ENCODE data around the gene PON1.

Gene PON1

DNA sequence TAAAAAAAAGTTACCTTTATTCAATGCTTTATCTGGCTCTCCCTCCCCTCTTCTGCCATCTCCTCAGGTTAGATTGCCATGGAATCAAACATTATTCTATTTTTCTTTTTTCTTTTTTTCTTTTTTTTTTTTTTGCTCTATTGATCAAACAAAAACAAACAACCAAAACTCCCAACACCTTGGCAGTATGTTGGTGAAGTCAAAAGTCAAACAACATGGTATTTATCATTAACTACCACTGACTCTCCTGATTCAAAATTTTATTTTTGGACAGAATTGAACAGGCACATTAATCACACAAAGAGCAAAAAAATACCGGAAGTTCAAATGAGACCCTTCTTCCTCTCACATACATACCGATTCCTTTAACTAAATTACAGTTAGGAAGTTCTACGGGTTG lies 6.4 kb downstream of the PON1 start:
- in situ Hi-C loops (cut with MboI; ENCODE audit: low sequenced_read_pairs): no loop called here

GRCh38 chr7:95317546-95317945 lies 6.8 kb downstream of the PON1 start:
- in situ Hi-C loops (cut with MboI; ENCODE audit: low sequenced_read_pairs): no loop called here

- in situ Hi-C loops (cut with MboI; ENCODE audit: low sequenced_read_pairs): no loop called here
Observed at GRCh38 chr7:95316588-95316987, 7.7 kb downstream of the PON1 start.

GRCh38 chr7:95312561-95312960 lies 11.8 kb downstream of the PON1 start:
- in situ Hi-C loops (cut with MboI; ENCODE audit: low sequenced_read_pairs): no loop called here

GRCh38 chr7:95311389-95311788 lies 12.9 kb downstream of the PON1 start:
- in situ Hi-C loops (cut with MboI; ENCODE audit: low sequenced_read_pairs): no loop called here

- in situ Hi-C loops (cut with MboI; ENCODE audit: low sequenced_read_pairs): no loop called here
Observed at GRCh38 chr7:95309951-95310350, 14.4 kb downstream of the PON1 start.

DNA sequence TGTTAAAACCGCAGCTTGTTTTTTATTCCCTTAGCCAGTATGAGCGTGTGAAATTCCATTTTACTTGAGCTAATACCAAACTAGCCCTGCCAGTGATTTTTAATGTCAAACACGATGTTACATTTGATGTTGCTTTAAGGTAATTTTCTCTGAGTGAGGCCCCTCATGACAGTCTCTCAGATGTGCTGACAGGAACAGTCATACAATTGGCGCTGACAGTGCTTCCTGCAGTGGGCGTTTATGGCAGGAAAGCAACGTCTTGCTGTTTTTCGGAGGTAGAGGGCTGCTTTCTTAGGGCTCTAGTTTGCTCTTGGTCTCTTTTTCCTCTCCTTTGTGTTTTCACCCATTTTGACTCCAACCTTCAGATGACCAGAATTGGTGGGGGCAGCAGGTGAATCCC lies 19.3 kb downstream of the PON1 start:
- in situ Hi-C loops (cut with MboI; ENCODE audit: low sequenced_read_pairs): no loop called here

DNA sequence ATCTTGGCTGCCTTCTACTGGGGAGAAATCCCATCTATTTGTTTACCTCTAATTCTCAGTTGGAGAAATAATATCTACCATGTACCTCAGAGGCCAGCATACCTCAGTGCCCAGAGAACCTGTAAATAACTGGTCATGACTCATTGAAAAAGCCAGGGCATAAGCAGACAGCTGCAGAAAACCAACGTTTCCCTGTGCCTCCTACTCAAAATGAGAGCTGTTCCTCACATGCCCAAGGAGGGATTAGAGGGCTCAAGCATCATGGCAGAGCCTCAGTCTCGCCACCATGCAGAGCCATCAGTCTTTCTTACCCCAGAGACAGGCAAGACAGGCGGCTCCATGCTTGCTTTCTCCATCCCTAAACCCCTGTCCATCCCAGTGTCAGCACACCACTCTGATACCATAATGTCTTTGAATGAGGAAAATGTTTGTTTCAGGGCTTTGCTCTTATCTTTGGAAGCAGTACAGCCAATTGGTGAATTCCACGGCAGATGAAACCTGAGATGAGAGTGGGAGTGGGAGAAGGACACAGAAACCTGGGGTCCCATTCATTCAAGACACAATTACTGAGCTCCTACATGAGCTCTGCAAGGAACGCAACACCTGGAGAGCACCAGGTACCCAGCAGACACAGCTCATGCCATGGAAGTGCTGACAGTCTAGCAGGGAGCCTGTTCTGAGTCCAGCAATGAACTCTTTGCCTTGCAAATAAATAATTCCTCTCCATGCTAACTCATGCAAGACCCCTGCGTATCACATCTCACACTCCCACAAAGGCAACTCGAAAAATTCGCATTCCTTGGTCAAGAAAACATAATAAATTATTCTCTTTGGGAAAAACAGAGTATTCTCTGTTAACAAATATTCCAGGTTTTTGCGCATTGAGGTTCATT lies 21.1 kb downstream of the PON1 start:
- in situ Hi-C loops (cut with MboI; ENCODE audit: low sequenced_read_pairs): no loop called here

DNA sequence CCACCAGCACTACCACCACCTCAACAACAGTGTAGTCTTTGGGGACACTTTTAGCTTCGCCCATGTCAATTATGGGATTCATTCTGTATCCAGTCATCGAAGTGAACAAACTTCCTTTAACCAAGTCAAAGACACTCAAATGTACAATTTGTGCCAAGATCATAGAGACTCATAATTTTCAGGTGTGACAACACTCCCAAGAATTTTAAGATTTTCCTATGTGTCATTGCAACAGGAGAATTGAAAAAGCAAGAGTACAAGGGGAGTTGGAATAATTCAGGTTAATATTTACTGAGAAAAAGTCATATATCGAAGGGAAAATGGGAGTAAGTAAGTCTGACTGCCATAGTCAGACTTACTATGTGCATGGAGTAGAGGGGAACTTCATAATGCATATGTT lies 26.2 kb downstream of the PON1 start:
- in situ Hi-C loops (cut with MboI; ENCODE audit: low sequenced_read_pairs): no loop called here

DNA sequence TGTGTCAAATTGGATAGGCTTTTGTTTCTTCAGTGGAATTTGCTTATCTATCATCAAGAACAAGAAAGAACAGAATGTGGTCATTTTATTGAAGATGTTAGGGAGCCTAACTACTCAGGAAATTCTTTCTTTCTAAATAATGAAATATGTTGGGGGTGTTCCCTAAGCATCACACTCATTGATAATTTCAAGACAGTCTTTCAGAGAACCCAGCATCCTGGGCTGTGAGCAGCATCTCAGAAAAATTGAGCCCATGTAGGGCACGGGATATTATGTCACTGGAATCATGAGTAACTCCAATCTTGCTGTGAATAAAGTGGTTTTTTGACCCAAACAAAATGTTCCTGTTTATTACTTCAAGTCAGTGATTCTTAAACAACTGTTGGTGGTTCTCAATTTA lies 27.3 kb downstream of the PON1 start:
- in situ Hi-C loops (cut with MboI; ENCODE audit: low sequenced_read_pairs): no loop called here

DNA sequence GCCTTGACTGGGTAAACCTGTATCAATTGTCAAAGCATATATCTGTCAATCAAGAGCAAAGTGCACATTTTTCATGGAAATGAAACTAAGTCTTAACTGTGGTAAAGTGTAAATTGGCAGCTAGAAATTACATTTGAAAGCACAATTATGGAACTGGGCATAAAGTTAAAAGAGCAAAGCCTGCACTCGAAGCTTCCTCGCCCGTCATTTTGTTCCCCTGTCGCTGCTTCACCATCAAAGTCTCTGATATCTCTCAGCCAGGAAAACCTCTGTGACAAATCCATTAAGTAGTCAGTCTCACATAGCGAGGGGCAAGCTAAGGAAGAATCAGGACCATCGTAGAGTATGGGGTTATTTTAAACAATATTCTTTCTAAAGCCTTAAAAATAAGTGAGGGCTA lies 27.9 kb downstream of the PON1 start:
- in situ Hi-C loops (cut with MboI; ENCODE audit: low sequenced_read_pairs): no loop called here

DNA sequence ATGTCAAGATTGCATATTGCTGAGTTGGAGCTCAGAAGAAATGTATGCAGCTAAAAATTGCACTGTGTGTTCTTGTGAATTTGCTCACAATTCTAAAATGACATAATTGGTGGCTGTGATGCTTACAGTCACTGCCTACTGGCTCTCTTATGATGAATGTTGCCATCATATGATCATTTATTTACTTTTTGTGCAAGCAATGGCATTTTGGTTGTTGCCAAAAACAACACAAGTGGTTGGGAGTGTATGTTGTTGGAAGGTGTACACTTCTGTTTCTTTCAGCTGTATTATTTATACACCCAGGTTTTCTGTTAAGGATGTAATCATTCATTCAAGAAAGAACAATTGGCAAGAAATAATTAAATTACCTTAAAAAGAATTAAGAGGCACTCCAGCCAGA lies 28.9 kb downstream of the PON1 start:
- in situ Hi-C loops (cut with MboI; ENCODE audit: low sequenced_read_pairs): no loop called here

DNA sequence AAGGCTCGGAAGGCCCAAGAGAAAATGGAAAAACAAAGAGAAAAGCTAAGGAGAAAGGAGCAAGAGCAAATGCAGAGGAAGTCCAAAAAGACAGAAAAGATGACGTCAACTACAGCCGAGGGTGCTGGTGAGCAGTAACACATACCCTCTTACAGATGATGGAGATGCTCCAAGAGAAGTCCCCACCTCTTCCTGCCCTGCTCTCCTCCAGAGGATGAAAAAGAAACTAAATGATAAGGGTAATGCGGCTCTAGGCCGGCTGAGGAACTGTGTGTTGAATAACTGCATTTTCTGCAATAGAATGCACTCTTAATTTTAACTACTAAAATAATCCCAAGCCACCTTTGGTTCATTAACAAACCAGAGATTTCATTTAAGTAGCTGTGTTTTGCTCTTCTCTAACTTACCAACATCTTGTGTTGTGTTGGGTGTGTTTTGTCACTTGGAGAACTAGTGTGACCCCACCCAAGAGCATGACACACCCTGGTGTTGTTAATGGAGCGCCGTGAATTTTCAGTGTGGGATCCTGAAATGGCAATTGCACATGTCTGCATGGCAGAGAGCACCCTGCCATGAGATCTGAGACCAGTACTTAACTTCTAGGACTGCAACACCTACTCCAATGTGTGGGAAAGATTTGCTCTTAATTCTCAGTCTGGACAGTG lies 34.0 kb downstream of the PON1 start:
- in situ Hi-C loops (cut with MboI; ENCODE audit: low sequenced_read_pairs): no loop called here

DNA sequence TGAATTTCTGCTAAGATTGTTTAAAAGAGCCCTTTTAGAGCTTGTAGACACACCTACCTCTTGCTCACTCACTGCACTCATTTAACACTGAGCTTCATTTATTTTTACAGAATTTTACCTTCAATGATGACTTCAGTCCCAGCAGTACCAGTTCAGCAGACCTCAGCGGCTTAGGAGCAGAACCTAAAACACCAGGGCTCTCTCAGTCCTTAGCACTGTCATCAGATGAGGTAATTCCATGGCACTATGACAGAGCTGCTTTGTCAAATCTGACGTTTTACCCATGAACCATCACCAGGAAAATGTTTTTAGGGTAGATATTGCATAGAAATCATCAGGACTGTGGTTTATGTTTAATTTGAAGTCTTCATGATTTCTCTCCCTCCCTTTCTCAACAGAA lies 38.2 kb downstream of the PON1 start:
- in situ Hi-C loops (cut with MboI; ENCODE audit: low sequenced_read_pairs): no loop called here

GRCh38 chr7:95279417-95279816 lies 44.9 kb downstream of the PON1 start:
- in situ Hi-C loops (cut with MboI; ENCODE audit: low sequenced_read_pairs): no loop called here

DNA sequence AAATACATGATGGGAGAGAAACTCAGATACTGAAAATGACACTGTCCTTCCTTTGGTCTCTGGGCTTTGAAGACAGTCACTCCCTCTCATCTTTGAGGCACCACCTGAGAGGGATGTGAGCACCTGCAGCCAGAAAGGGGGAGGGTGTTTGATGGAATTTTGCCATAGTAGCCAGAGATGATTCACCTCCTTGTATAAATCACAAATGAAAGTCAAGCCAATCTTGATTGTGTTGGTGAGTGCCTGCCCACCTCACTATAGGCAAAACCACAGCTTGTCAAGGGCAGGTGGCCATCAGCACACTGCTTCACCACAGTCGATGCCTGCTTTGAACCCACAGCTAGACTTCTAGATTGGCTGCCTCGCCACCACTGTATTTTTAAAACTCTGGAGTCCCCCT lies 48.2 kb downstream of the PON1 start:
- in situ Hi-C loops (cut with MboI; ENCODE audit: low sequenced_read_pairs): no loop called here

DNA sequence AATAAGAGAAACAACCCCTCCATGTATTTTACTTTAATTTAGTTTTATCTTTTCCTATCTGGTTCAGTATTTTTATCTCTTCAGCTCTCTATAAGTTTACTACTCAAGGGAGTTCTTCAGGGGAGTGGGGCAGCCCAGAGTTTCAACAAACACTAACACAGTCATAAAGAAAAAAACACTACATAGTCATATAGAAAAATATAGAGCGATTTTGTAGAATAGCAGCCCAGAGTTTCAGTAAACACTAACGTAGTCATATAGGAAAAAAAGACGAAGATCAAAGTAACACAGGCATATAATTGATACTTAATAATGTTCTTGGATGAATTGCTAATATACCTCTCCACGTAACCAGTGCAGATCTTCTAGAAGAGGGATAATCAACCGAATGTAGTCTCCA lies 54.7 kb downstream of the PON1 start:
- in situ Hi-C loops (cut with MboI; ENCODE audit: low sequenced_read_pairs): no loop called here

DNA sequence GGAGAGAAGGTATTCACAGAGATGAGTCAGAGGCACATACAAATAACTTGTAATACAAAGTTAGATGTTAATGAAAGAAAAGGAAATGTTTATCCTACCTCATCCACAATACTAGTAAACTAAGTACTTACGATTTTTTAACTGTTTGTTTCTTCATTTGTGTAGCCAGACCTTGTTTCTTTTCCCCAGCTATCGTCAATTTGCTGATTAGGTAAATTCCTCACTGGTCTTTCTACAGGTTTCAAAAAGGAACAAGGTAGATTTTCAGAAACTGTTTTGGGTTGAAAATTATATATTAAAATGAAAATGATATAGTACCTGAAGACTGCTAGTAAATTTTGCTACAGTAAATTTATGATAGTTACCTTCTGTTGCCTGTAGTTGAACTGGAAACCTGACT lies 56.6 kb downstream of the PON1 start:
- in situ Hi-C loops (cut with MboI; ENCODE audit: low sequenced_read_pairs): no loop called here

DNA sequence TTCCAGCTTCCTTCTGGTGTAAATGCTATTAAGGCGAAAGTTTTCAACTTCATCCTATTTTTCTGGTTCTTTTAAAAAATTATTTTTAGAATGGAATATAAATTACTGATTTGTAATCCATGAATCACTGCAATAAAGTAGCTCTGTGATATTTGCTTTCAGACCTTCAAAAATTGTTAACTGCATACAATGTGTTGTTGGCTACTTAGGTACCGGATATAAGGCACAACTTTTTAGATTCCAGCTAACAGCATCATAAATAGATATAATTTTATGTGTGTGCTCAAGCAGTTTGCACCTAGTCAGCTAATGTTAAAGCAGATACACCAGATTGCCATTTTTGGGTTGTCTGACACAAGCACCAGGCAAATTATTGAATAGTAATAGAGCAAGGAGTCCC lies 58.7 kb downstream of the PON1 start:
- in situ Hi-C loops (cut with MboI; ENCODE audit: low sequenced_read_pairs): no loop called here

- in situ Hi-C loops (cut with MboI; ENCODE audit: low sequenced_read_pairs): no loop called here
Observed at GRCh38 chr7:95264363-95264891, 59.9 kb downstream of the PON1 start.

DNA sequence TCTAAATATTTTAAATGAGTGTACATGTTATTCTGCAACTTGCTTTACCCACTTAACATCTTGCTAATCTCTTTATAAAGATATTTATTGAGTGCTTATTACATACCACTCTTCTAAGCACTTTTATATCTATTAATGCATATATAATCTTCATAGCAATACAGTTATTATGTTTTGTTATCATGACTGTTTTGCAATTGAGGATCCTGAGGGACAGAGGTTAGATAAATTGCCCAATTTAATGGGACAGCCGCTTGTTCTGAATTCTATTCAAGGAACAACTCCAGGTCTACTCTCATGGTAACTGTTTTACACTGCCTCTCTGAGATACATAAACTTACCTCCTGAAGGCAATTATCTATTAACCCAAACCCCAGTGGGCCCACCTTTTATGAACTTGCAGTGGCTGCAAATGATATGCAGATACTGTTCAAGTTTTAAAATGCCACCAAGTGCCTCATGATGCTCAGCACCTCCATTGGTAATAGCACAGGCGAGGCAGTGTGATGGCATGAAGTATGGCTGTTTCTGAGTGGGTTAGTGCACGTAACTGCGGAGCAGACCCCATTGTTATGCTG lies 60.5 kb downstream of the PON1 start:
- in situ Hi-C loops (cut with MboI; ENCODE audit: low sequenced_read_pairs): no loop called here

- in situ Hi-C loops (cut with MboI; ENCODE audit: low sequenced_read_pairs): no loop called here
Observed at GRCh38 chr7:95262875-95263274, 61.5 kb downstream of the PON1 start.
